ENCODE results near the gene CD244. TPM values are rescaled to one million over a fixed set of nuclear protein-coding genes. Genes with fewer than 3 reads are reported as not detected.

The CD244 gene
- polyA plus RNA-seq, 1 experiment, result not detected

DNA sequence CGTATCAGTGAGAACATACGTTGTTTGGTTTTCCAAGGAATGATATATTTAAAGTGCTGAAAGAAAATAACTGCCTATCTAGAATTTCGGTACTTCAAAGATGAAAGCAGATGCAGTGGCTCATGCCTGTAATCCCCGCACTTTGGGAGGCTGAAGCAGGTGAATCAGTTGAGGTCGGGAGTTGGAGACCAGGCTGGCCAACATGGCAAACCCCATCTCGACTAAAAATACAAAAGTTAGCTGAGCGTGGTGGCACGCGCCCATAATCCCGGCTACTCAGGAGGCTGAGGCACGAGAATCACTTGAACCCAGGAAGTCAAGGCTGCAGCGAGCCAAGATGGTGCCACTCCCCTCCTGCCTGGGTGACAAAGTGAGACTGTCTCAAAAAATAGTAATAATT, 16.4 kb downstream of the CD244 start:
- no peak for DNase-seq (ENCODE audit: low read depth, low spot score)
- TF ChIP-seq, protein P1, sequence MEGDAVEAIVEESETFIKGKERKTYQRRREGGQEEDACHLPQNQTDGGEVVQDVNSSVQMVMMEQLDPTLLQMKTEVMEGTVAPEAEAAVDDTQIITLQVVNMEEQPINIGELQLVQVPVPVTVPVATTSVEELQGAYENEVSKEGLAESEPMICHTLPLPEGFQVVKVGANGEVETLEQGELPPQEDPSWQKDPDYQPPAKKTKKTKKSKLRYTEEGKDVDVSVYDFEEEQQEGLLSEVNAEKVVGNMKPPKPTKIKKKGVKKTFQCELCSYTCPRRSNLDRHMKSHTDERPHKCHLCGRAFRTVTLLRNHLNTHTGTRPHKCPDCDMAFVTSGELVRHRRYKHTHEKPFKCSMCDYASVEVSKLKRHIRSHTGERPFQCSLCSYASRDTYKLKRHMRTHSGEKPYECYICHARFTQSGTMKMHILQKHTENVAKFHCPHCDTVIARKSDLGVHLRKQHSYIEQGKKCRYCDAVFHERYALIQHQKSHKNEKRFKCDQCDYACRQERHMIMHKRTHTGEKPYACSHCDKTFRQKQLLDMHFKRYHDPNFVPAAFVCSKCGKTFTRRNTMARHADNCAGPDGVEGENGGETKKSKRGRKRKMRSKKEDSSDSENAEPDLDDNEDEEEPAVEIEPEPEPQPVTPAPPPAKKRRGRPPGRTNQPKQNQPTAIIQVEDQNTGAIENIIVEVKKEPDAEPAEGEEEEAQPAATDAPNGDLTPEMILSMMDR (IDR thresholded peaks at IDR 0.05; ENCODE audit: low read depth, low read length), result no peak
- CTCF ChIA-PET, result no interaction called here
- no peak overlapping the region for H3K27ac ChIP-seq (ENCODE audit: low read depth, low read length)
- no peaks in the 10 kb centered on the region; the same call in 1 of the 2 replicates for H3K9me3 ChIP-seq (ENCODE audit: control insufficient read depth, insufficient read depth, low read length)
- H3K4me3 ChIP-seq (ENCODE audit: low read depth, low read length), result no peak overlapping the region
- POLR2A ChIA-PET, result no interaction called here
- H3K27me3 ChIP-seq (ENCODE audit: control insufficient read depth, insufficient read depth, low read length), result no peaks in the 10 kb centered on the region

DNA sequence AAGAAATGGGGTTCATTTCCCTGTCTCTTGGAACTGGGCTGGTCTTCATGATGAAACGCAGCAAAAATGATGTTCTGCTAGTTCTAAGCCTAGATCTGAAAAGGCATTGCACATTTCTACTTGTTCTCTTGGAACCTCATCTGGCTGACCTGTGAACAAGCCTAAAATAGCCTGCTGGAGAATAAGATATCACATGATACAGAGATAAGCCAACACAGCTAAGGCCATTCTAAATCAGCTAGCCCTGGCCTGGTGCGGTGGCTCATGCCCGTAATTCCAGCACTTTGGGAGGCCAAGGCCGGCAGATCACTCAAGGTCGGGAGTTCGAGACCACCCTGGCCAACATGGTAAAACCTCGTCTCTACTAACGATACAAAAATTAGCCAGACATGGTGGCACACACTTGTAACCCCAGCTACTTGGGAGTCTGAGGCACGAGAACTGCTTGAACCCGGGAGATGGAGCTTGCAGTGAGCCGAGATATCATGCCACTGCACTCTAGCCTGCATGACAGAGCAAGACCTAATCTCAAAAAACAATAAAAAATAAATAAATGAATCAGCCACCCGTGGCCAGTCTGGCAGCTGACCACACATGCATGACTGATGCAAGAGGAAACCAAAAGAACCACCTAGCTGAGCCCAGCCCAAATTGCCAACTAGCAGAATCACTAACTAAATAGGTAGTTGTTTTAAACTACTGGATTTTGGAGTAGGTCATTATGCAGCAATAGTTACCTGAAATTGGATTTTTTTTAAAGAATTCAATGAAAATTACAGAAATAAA, 18.0 kb downstream of the CD244 start:
- Histone ChIP-seq H3K27me3 (ENCODE audit: control insufficient read depth, insufficient read depth, low read length) (no peaks in the 10 kb centered on the region), H3K27ac (ENCODE audit: low read depth, low read length) (no peak overlapping the region), H3K4me3 (ENCODE audit: low read depth, low read length) (no peak overlapping the region), H3K9me3 (ENCODE audit: control insufficient read depth, insufficient read depth, low read length) (no peaks in the 10 kb centered on the region; the same call in 1 of the 2 replicates)
- DNase-seq (ENCODE audit: low read depth, low spot score), result no peak
- ChIA-PET POLR2A (no interaction called here), CTCF (no interaction called here)
- TF ChIP-seq, protein P1 (IDR thresholded peaks at IDR 0.05; ENCODE audit: low read depth, low read length), result no peak

DNA sequence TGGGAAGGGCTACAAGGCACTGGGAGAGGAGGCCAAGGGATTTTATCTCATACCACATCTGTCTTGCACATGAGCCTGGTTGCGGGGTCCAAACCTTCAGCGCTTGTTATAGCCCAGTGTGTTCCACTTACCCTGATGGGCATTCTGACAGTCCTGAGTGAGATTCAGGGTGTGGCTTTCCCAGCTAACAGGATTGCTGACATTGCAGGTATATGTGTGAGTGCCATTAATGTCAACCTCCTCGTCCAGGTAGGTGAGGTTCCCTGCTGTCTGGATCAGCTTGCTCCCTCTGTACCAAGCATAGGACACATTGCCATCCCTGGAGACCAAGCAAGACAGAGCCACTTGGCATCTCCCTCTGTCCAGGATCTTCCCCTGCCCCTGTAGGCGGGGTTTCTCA, 21.6 kb downstream of the CD244 start:
- CTCF ChIA-PET, result no interaction called here
- no peak for DNase-seq (ENCODE audit: low read depth, low spot score)
- Histone ChIP-seq H3K9me3 (ENCODE audit: control insufficient read depth, insufficient read depth, low read length) (no peaks in the 10 kb centered on the region; the same call in 1 of the 2 replicates), H3K27me3 (ENCODE audit: control insufficient read depth, insufficient read depth, low read length) (no peaks in the 10 kb centered on the region), H3K4me3 (ENCODE audit: low read depth, low read length) (no peak overlapping the region), H3K27ac (ENCODE audit: low read depth, low read length) (no peak overlapping the region)
- TF ChIP-seq, protein P1 (IDR thresholded peaks at IDR 0.05; ENCODE audit: low read depth, low read length), result no peak
- POLR2A ChIA-PET, result no interaction called here

DNA sequence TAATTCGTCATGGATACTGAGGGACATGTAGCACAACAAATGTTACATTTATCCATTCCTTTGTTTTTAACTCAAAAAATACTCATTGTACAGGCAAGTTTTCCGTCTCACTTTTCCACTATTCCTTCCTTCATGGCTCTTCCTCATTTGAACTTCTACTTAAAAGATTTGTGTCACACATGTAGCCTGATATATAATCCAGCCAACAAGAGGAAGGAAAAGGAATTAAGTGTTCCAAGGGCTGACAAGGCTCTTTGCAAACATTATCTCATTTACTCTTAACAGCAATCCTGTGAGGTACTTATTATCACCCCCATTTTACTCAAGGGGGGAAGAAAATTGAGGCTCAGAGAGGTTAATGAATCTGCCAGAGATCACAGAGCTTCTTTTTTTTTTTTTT, 22.9 kb downstream of the CD244 start:
- ChIA-PET POLR2A (no interaction called here), CTCF (no interaction called here)
- H3K4me3 ChIP-seq (ENCODE audit: low read depth, low read length), result no peak overlapping the region
- no peaks in the 10 kb centered on the region; the same call in 1 of the 2 replicates for H3K9me3 ChIP-seq (ENCODE audit: control insufficient read depth, insufficient read depth, low read length)
- no peak for DNase-seq (ENCODE audit: low read depth, low spot score)
- no peaks in the 10 kb centered on the region for H3K27me3 ChIP-seq (ENCODE audit: control insufficient read depth, insufficient read depth, low read length)
- no peak overlapping the region for H3K27ac ChIP-seq (ENCODE audit: low read depth, low read length)
- TF ChIP-seq, protein P1 (IDR thresholded peaks at IDR 0.05; ENCODE audit: low read depth, low read length), result no peak

DNA sequence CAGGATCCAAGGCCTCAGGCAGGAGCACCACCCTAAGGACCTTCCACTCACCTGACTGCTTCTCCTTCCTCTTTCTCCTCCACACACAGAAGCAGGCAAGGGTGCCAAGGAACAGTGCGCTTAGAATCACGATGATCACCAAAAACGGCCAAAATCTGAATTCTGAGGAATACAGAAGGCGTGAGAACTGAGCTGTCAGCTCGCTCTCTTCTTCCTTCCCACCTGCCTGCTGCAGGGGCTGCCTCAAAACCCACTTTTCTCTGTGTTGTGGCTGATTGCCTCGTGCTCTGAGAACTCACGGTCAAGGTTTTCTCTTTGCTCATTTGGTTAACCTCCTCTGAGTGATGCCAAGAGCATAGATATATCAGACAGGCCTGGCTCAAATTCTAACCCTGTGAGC, 23.8 kb downstream of the CD244 start:
- TF ChIP-seq, protein P1 (IDR thresholded peaks at IDR 0.05; ENCODE audit: low read depth, low read length), result no peak
- CTCF ChIA-PET, result no interaction called here
- Histone ChIP-seq H3K4me3 (ENCODE audit: low read depth, low read length) (no peak overlapping the region), H3K9me3 (ENCODE audit: control insufficient read depth, insufficient read depth, low read length) (no peaks in the 10 kb centered on the region), H3K27ac (ENCODE audit: low read depth, low read length) (no peak overlapping the region), H3K27me3 (ENCODE audit: control insufficient read depth, insufficient read depth, low read length) (no peaks in the 10 kb centered on the region)
- POLR2A ChIA-PET, result no interaction called here
- DNase-seq (ENCODE audit: low read depth, low spot score), result no peak
